SK-N-SH (cell line): Measurements from ENCODE around the gene FRA10AC1. TPM values are rescaled to one million over a fixed set of nuclear protein-coding genes. Genes with fewer than 3 reads are reported as not detected.

Experiments used
- CTCF ChIA-PET: fragments of 300-600, 350-600 bp; formaldehyde crosslinking; extraction: SDS; loops from one replicate; lab custom pipeline; 2021; lab: Yijun Ruan, JAX
- POLR2A ChIA-PET: fragments of 350-600 bp; sonication (Branson Sonifier 250); formaldehyde crosslinking; extraction: SDS; loops from one replicate; lab custom pipeline; 2020; ENCODE audit warnings: antibody characterized with exemption, inconsistent platforms; lab: Yijun Ruan, JAX
- DNase-seq: peaks from one replicate; pipeline ENCODE4 v3.0.0; 2012
- H2AFZ ChIP-seq: fragments of 200-600 bp; sonication (generic); 2 replicates; pipeline ENCODE4 v1.8.1; 2016; ENCODE audit warnings: antibody characterized with exemption, mild to moderate bottlenecking, low read depth
- H3F3A ChIP-seq: fragments of 200-600 bp; sonication (generic); replicated peaks from 2 replicates; pipeline ENCODE3; 2016; ENCODE audit warnings: antibody characterized with exemption, mild to moderate bottlenecking; ENCODE audit not compliant: insufficient read depth
- H3K27ac ChIP-seq, 2 experiments: fragments of 200-500 bp in 1 of 2; fragments of 200-600 bp in 1 of 2; sonication (Bioruptor generic) in 1 of 2; sonication (generic), shearing (Covaris generic) in 1 of 2; 2 replicates each; pipeline versions ENCODE4 v1.5.1 to v1.6.1; 2014 to 2016; ENCODE audit warnings: low read depth in 2 of 2, inconsistent platforms in 1 of 2, low read length in 1 of 2, mild to moderate bottlenecking in 1 of 2, mixed read lengths in 1 of 2
- H3K27me3 ChIP-seq: fragments of 200-600 bp; sonication (generic), shearing (Covaris generic); 2 replicates; pipeline ENCODE4 v1.6.1; 2016; ENCODE audit warnings: mixed run types; ENCODE audit not compliant: insufficient read depth
- H3K36me3 ChIP-seq, 2 experiments: fragments of 200-500 bp in 1 of 2; fragments of 200-600 bp in 1 of 2; sonication (Bioruptor generic) in 1 of 2; sonication (generic) in 1 of 2; replicated peaks in 1 of 2; 2 replicates each; pipeline versions ENCODE3 to v1.5.1; 2014 to 2016; ENCODE audit warnings: low read length in 1 of 2, mild to moderate bottlenecking in 1 of 2; ENCODE audit not compliant: insufficient read depth in 2 of 2, control insufficient read depth in 1 of 2
- H3K4me1 ChIP-seq, 2 experiments: fragments of 200-500 bp in 1 of 2; fragments of 200-600 bp in 1 of 2; sonication (Bioruptor generic) in 1 of 2; sonication (generic), shearing (Covaris generic) in 1 of 2; 2 replicates each; pipeline versions ENCODE4 v1.5.1 to v1.6.1; 2014 to 2016; ENCODE audit warnings: low read depth in 1 of 2, low read length in 1 of 2, mixed run types in 1 of 2; ENCODE audit not compliant: insufficient read depth in 2 of 2, control insufficient read depth in 1 of 2
- H3K4me2 ChIP-seq: fragments of 200-600 bp; sonication (generic), shearing (Covaris generic); 2 replicates; pipeline ENCODE4 v1.6.1; 2017; ENCODE audit warnings: mixed run types
- H3K4me3 ChIP-seq, 2 experiments: fragments of 200-500 bp in 1 of 2; fragments of 200-600 bp in 1 of 2; sonication (Bioruptor generic) in 1 of 2; sonication (generic), shearing (Covaris generic) in 1 of 2; 2 replicates each; pipeline versions ENCODE4 v1.5.1 to v1.8.1; 2014 to 2016; ENCODE audit warnings: low read depth in 2 of 2, inconsistent platforms in 1 of 2, low read length in 1 of 2, mild to moderate bottlenecking in 1 of 2, mixed read lengths in 1 of 2, moderate library complexity in 1 of 2
- H3K79me2 ChIP-seq: fragments of 200-600 bp; sonication (generic); 2 replicates; pipeline ENCODE4 v1.8.1; 2017; ENCODE audit warnings: mild to moderate bottlenecking; ENCODE audit not compliant: insufficient read depth
- H3K9ac ChIP-seq: fragments of 200-600 bp; sonication (generic); 2 replicates; pipeline ENCODE4 v1.6.1; 2017; ENCODE audit warnings: mixed run types
- H3K9me2 ChIP-seq: fragments of 200-600 bp; sonication (generic); 2 replicates; pipeline ENCODE4 v1.6.1; 2017; ENCODE audit warnings: mixed run types
- H3K9me3 ChIP-seq: fragments of 200-600 bp; sonication (generic); 2 replicates; pipeline ENCODE4 v1.6.1; 2017; ENCODE audit warnings: mixed run types, mild to moderate bottlenecking, moderate library complexity
- H4K20me1 ChIP-seq: fragments of 200-600 bp; sonication (generic); 2 replicates; pipeline ENCODE4 v1.6.1; 2017; ENCODE audit warnings: mild to moderate bottlenecking, mixed run types; ENCODE audit not compliant: insufficient read depth
- CHD2 ChIP-seq: fragments of 150-350 bp; IDR thresholded peaks from 2 replicates; pipeline ENCODE4 v1.6.1; 2018; ENCODE audit warnings: low read length; ENCODE audit not compliant: partially characterized antibody
- ELF1 ChIP-seq: IDR thresholded peaks from 2 replicates; pipeline ENCODE4 v1.4.0; 2012
- EP300 ChIP-seq, 2 experiments: IDR thresholded peaks; 2 replicates each; pipeline versions ENCODE4 v1.4.0 to v1.6.1; 2012; ENCODE audit warnings: borderline replicate concordance in 1 of 2, low read depth in 1 of 2, low read length in 1 of 2
- FOXJ3 ChIP-seq: sonication (generic); formaldehyde crosslinking; IDR thresholded peaks from 2 replicates; pipeline ENCODE4 v1.5.1; 2020; ENCODE audit warnings: mild to moderate bottlenecking, missing genetic modification reagents
- GATA2 ChIP-seq: sonication (generic); formaldehyde crosslinking; IDR thresholded peaks from 2 replicates; pipeline ENCODE4 v1.5.0; 2020; ENCODE audit warnings: mild to moderate bottlenecking, missing genetic modification reagents
- NFIC ChIP-seq: IDR thresholded peaks from 2 replicates; pipeline ENCODE4 v1.4.0; 2012; ENCODE audit warnings: borderline replicate concordance
- NRF1 ChIP-seq: IDR thresholded peaks from 2 replicates; pipeline ENCODE4 v1.6.1; 2012; ENCODE audit warnings: low read depth, mild to moderate bottlenecking, low read length
- RFX5 ChIP-seq: IDR thresholded peaks from 2 replicates; pipeline ENCODE4 v1.6.1; 2012; ENCODE audit warnings: mild to moderate bottlenecking, improper control_type of control experiment, low read length
- RXRA ChIP-seq: IDR thresholded peaks from 2 replicates; pipeline ENCODE4 v1.4.0; 2012; ENCODE audit warnings: low read depth, mild to moderate bottlenecking, borderline replicate concordance
- TAF1 ChIP-seq: IDR thresholded peaks from 2 replicates; pipeline ENCODE4 v1.6.1; 2012; ENCODE audit warnings: low read depth, mild to moderate bottlenecking, low read length, moderate library complexity, borderline replicate concordance
- TEAD4 ChIP-seq: IDR thresholded peaks from 2 replicates; pipeline ENCODE4 v1.4.0; 2012; ENCODE audit warnings: mild to moderate bottlenecking, borderline replicate concordance; ENCODE audit not compliant: insufficient read depth
- YY1 ChIP-seq: IDR thresholded peaks from 2 replicates; pipeline ENCODE4 v1.4.0; 2012; ENCODE audit warnings: low read depth, mild to moderate bottlenecking
- WGBS: methylation state at CpG from one replicate; pipeline ENCODE4 v1.1.6; 2017; ENCODE audit warnings: low lambda C conversion rate; 5-methylcytosine and 5-hydroxymethylcytosine counted together
- polyA plus RNA-seq, 3 experiments: library from polyadenylated mRNA; depleted of rRNA; stranded (reverse); fragments of >200 nt; gene quantifications; 2 replicates each; pipeline ENCODE4 v1.2.3, GENCODE V29; 2012
- TF ChIP-seq, protein P1 (sequence below): IDR thresholded peaks from 2 replicates; pipeline ENCODE4 v1.4.0; 2012; ENCODE audit warnings: low read depth, borderline replicate concordance
- TF ChIP-seq, protein P2 (sequence below): IDR thresholded peaks from 2 replicates; pipeline ENCODE4 v1.4.0; 2012; ENCODE audit warnings: low read depth, borderline replicate concordance
- TF ChIP-seq, protein P3 (sequence below): fragments of 150-350 bp; IDR thresholded peaks from 2 replicates; pipeline ENCODE4 v1.6.1; 2017; ENCODE audit warnings: antibody characterized with exemption, low read length, low read depth, borderline replicate concordance

FRA10AC1 gene
- polyA plus RNA-seq, 1 of the 3 experiments (the other 2 are of a cell fraction) = 3.9 TPM

GRCh38 chr10:93695740-93696139 is 6.7 kb downstream of the FRA10AC1 start:
- no peaks in the 10 kb centered on the region for H4K20me1 ChIP-seq
- ChIA-PET CTCF (interaction anchor here (1.3 to 4.0 kb wide), 5 partner anchors 15 to 338 kb away, joined by 3 to 16 read pairs (median 6); no protein-coding TSS in a partner anchor), POLR2A (no interaction called here)
- no peaks in the 10 kb centered on the region for H3K9me3 ChIP-seq
- H3K36me3 ChIP-seq = peaks cover 65 to 71% of the 10 kb centered on the region in 2 experiments
- no peak for DNase-seq
- H3K4me1 ChIP-seq = peaks cover 0 to under 1% of the 10 kb centered on the region in 2 experiments; a peak in 2 of 4 replicates
- no peak overlapping the region for H3K9ac ChIP-seq
- no peak overlapping the region for H3K27ac ChIP-seq
- H3K4me2 ChIP-seq = no peak overlapping the region
- H3F3A ChIP-seq = no peaks in the 10 kb centered on the region
- H2AFZ ChIP-seq = no peak overlapping the region
- H3K79me2 ChIP-seq = no peaks in the 10 kb centered on the region
- no peak for TF ChIP-seq GATA2 (CRISPR knock-in tag)
- TF ChIP-seq, protein P1, sequence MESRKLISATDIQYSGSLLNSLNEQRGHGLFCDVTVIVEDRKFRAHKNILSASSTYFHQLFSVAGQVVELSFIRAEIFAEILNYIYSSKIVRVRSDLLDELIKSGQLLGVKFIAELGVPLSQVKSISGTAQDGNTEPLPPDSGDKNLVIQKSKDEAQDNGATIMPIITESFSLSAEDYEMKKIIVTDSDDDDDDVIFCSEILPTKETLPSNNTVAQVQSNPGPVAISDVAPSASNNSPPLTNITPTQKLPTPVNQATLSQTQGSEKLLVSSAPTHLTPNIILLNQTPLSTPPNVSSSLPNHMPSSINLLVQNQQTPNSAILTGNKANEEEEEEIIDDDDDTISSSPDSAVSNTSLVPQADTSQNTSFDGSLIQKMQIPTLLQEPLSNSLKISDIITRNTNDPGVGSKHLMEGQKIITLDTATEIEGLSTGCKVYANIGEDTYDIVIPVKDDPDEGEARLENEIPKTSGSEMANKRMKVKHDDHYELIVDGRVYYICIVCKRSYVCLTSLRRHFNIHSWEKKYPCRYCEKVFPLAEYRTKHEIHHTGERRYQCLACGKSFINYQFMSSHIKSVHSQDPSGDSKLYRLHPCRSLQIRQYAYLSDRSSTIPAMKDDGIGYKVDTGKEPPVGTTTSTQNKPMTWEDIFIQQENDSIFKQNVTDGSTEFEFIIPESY = no peak
- no peak for TF ChIP-seq TEAD4
- no peak for TF ChIP-seq NRF1
- no peak for TF ChIP-seq YY1
- TF ChIP-seq TAF1 = no peak
- no peak for TF ChIP-seq EP300 (IDR thresholded peaks at IDR 0.05; ENCODE audit: borderline replicate concordance in 1 of 2, low read depth in 1 of 2, low read length in 1 of 2)
- no peak for TF ChIP-seq CHD2
- TF ChIP-seq, all 33 proteins: peak for 0
- Histone ChIP-seq H3K9me2 (no peaks in the 10 kb centered on the region), H3K27me3 (no peaks in the 10 kb centered on the region), H3K4me3 (no peak overlapping the region)
- WGBS = 89% methylated on average over 2 of the region's 2 CpGs

- TF ChIP-seq ELF1 = no peak
- no peak for TF ChIP-seq YY1
- TF ChIP-seq CHD2 = no peak
- TF ChIP-seq, protein P2, sequence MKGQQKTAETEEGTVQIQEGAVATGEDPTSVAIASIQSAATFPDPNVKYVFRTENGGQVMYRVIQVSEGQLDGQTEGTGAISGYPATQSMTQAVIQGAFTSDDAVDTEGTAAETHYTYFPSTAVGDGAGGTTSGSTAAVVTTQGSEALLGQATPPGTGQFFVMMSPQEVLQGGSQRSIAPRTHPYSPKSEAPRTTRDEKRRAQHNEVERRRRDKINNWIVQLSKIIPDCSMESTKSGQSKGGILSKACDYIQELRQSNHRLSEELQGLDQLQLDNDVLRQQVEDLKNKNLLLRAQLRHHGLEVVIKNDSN = no peak
- TF ChIP-seq, protein P3, sequence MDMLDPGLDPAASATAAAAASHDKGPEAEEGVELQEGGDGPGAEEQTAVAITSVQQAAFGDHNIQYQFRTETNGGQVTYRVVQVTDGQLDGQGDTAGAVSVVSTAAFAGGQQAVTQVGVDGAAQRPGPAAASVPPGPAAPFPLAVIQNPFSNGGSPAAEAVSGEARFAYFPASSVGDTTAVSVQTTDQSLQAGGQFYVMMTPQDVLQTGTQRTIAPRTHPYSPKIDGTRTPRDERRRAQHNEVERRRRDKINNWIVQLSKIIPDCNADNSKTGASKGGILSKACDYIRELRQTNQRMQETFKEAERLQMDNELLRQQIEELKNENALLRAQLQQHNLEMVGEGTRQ = no peak
- no peak for TF ChIP-seq FOXJ3
- no peak for TF ChIP-seq RFX5
- TF ChIP-seq RXRA = no peak
- TF ChIP-seq NFIC = no peak
- TF ChIP-seq, all 33 proteins: peak for 0
- H3K27me3 ChIP-seq = no peaks in the 10 kb centered on the region
Measured at GRCh38 chr10:93687737-93688136, 14.7 kb downstream of the FRA10AC1 start.

More at GRCh38 chr10:93687737-93688136, 14.7 kb downstream of the FRA10AC1 start:
- H3K79me2 ChIP-seq = no peaks in the 10 kb centered on the region
- no peak overlapping the region for H3K4me3 ChIP-seq
- H3K9me2 ChIP-seq = no peaks in the 10 kb centered on the region
- POLR2A ChIA-PET = no interaction called here
- peaks cover 3% of the 10 kb centered on the region for H3F3A ChIP-seq
- CTCF ChIA-PET = interaction anchor here (0.6 to 1.3 kb wide), 3 partner anchors 10 to 178 kb away, joined by 3 to 4 read pairs (median 3); no protein-coding TSS in a partner anchor
- H3K36me3 ChIP-seq = peaks cover 61 to 64% of the 10 kb centered on the region in 2 experiments
- no peak overlapping the region for H3K9ac ChIP-seq
- no peaks in the 10 kb centered on the region for H3K9me3 ChIP-seq
- H2AFZ ChIP-seq = no peak overlapping the region
- H3K4me1 ChIP-seq = no peaks in the 10 kb centered on the region
- no peaks in the 10 kb centered on the region for H4K20me1 ChIP-seq
- no peak overlapping the region for H3K4me2 ChIP-seq
- DNase-seq = no peak
- no peak overlapping the region for H3K27ac ChIP-seq
